Spleen (tissue), 7 donors: Measurements from ENCODE around the gene OR1A1.
"Not testable (repeated sequence)": the region's sequence is repeated elsewhere in the genome, so short reads cannot be mapped to it uniquely, and the experiment has no call there.

Experiments used
- CTCF ChIP-seq, 11 experiments: fragments of 200-600 bp in 7 of 11; fragments of 450-650 bp in 4 of 11; sonication (generic) in 4 of 11; IDR thresholded peaks in 8 of 11; conservative IDR thresholded peaks in 3 of 11; 1 replicate in 7 of 11; 2 replicates in 4 of 11; pipeline versions ENCODE4 v1.4.0 to v1.8.0; 2016 to 2021; ENCODE audit warnings: antibody characterized with exemption in 11 of 11, inconsistent platforms in 4 of 11, mild to moderate bottlenecking in 1 of 11
- POLR2A ChIP-seq, 3 donors: fragments of 450-650 bp; IDR thresholded peaks; one replicate each; pipeline ENCODE4 v1.5.1; 2017; ENCODE audit warnings: antibody characterized with exemption in 3 of 3, mild to moderate bottlenecking in 1 of 3
- donor health status: DM: no; HTN: no; CAD: no; lungs with moderate emphysema.
- donor health status: DM: no; HTN: no; CAD: no.
- donor health status: DM: no; HTN: no; CAD: no.

GRCh38 chr17:3249013-3249412 is 41.5 kb downstream of the OR1A1 start:
- not testable (repeated sequence) for TF ChIP-seq CTCF (IDR thresholded peaks at IDR 0.05 in 8 of 11, conservative IDR thresholded peaks at IDR 0.05 in 3 of 11); POLR2A (IDR thresholded peaks at IDR 0.05)
